Type B pancreatic cell (in vitro differentiated cells): ENCODE data around the gene FBXO24. TPM values are rescaled to one million over a fixed set of nuclear protein-coding genes. Genes with fewer than 3 reads are reported as not detected.

Experiments
- DNase-seq: peaks from one replicate; pipeline ENCODE4 v3.0.0; 2021; ENCODE audit warnings: mixed read lengths; ENCODE audit not compliant: unreplicated experiment; ENCODE audit errors: extremely low spot score
- H3K27ac Mint-ChIP-seq: 2 replicates; pipeline ENCODE4 v1.8.0; 2021; ENCODE audit warnings: mild to moderate bottlenecking, mixed read lengths
- H3K27me3 Mint-ChIP-seq: 2 replicates; pipeline ENCODE4 v1.8.0; 2021; ENCODE audit warnings: mixed read lengths
- H3K36me3 Mint-ChIP-seq: 2 replicates; pipeline ENCODE4 v1.8.0; 2021; ENCODE audit warnings: mixed read lengths
- H3K4me1 Mint-ChIP-seq: one replicate; pipeline ENCODE4 v1.8.0; 2021; ENCODE audit warnings: mixed read lengths; ENCODE audit not compliant: unreplicated experiment
- H3K4me3 Mint-ChIP-seq: 2 replicates; pipeline ENCODE4 v1.8.0; 2021; ENCODE audit warnings: mild to moderate bottlenecking, mixed read lengths
- H3K9me3 Mint-ChIP-seq: 2 replicates; pipeline ENCODE4 v1.8.0; 2021; ENCODE audit warnings: mixed read lengths
- total RNA-seq: library from RNA; stranded (reverse); gene quantifications from 2 replicates; pipeline ENCODE4 v1.2.1, GENCODE V29; 2021; ENCODE audit warnings: low replicate concordance
- TF ChIP-seq, protein P1 (sequence below): fragments of 200-600 bp; sonication (generic); conservative IDR thresholded peaks from 2 replicates; pipeline ENCODE4 v1.5.0; 2021; ENCODE audit warnings: antibody characterized with exemption, mild to moderate bottlenecking

Gene FBXO24
- total RNA-seq, 1 donor from 2014 or later: 0.77 TPM

GRCh38 chr7:100575746-100576383 is 10.3 kb upstream of the FBXO24 start:
- Mint-ChIP-seq H3K27me3 (no peaks in the 10 kb centered on the region), H3K9me3 (no peaks in the 10 kb centered on the region), H3K4me1 (peaks cover 8% of the 10 kb centered on the region), H3K36me3 (no peaks in the 10 kb centered on the region), H3K4me3 (no peak overlapping the region), H3K27ac (no peak overlapping the region)
- DNase-seq: no peak
- TF ChIP-seq, protein P1, sequence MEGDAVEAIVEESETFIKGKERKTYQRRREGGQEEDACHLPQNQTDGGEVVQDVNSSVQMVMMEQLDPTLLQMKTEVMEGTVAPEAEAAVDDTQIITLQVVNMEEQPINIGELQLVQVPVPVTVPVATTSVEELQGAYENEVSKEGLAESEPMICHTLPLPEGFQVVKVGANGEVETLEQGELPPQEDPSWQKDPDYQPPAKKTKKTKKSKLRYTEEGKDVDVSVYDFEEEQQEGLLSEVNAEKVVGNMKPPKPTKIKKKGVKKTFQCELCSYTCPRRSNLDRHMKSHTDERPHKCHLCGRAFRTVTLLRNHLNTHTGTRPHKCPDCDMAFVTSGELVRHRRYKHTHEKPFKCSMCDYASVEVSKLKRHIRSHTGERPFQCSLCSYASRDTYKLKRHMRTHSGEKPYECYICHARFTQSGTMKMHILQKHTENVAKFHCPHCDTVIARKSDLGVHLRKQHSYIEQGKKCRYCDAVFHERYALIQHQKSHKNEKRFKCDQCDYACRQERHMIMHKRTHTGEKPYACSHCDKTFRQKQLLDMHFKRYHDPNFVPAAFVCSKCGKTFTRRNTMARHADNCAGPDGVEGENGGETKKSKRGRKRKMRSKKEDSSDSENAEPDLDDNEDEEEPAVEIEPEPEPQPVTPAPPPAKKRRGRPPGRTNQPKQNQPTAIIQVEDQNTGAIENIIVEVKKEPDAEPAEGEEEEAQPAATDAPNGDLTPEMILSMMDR: no peak

DNA sequence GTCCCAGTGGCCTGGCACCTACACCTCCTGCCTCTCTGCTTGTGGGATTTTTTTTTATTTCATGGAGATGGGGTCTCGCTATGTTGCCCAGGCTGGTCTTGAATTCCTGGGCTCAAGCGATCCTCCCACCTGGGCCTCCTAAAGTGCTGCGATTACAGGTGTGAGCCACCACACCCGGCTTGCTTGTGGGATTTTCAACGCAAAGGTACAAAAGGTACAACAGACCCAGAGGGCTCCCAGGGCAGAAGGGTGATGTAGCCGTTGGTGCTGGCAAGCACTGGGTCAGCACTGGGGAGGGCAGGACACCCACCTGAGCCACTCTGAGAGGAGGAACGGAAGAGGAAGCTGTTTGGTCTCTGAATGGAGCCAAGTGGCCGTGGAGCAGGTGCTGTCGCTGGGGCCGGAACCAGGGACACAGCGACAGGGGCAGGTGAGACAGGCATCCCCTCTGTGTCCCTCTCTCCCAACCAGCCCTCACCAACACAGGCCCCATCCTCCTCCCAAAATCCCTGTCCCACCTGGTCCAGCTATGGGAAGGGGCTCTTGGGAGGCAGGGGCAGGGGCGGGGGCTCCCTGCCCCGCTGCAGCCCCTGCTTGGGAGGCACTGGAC is 9.6 kb upstream of the FBXO24 start:
- Mint-ChIP-seq H3K36me3 (no peaks in the 10 kb centered on the region), H3K4me1 (peaks cover 8% of the 10 kb centered on the region), H3K27ac (no peak overlapping the region), H3K9me3 (no peaks in the 10 kb centered on the region), H3K27me3 (no peaks in the 10 kb centered on the region), H3K4me3 (no peak overlapping the region)
- DNase-seq: no peak
- TF ChIP-seq, protein P1: no peak

DNA sequence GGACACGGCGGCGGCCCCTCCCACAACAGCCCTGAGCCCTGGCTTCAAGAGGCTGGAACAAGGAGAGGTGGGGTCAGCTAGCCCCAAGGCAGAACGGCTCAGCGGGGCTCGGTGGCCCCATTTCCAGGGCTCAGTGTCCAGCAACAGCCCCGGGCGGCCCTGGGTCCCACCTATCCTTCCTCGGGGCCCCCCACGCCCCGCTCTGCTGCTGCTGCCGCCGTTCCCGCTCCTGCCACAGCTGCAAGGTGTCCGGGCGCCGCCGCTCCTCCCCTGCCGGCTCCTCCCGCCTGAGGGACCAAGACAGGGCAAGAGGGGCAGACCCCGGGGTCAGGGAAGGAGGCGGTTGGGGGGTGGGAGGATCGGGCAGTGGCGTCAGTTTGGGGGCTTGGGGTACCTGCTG is 9.0 kb upstream of the FBXO24 start:
- no peak for DNase-seq
- Mint-ChIP-seq H3K9me3 (no peaks in the 10 kb centered on the region), H3K4me1 (peaks cover 4% of the 10 kb centered on the region), H3K4me3 (no peak overlapping the region), H3K27me3 (no peaks in the 10 kb centered on the region), H3K27ac (no peak overlapping the region), H3K36me3 (no peaks in the 10 kb centered on the region)
- TF ChIP-seq, protein P1: no peak

DNA sequence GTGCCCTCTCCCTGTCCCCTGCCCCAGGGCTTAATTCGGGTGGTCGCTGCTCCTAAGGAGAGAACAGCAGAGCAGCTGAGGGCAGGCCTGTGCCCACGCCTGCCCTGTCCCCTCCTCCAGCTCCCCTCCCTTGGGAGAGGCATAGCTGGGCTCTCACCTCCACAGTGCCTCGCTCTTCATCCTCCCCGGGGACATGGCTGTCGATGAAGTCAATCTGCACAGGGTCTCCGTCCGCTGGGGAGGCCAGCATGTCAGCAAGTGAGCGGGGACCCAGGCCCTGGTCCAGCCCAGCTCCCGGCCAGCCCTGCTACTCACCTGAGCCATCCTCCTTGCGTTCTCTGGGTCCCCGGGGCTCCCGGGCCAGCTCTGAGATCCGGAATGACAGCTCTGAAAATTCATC is 8.6 kb upstream of the FBXO24 start:
- DNase-seq: no peak
- no peak overlapping the region for H3K4me3 Mint-ChIP-seq
- H3K27me3 Mint-ChIP-seq: no peaks in the 10 kb centered on the region
- no peak overlapping the region for H3K27ac Mint-ChIP-seq
- no peaks in the 10 kb centered on the region for H3K36me3 Mint-ChIP-seq
- peaks cover under 1% of the 10 kb centered on the region for H3K4me1 Mint-ChIP-seq
- TF ChIP-seq, protein P1: no peak
- no peaks in the 10 kb centered on the region for H3K9me3 Mint-ChIP-seq

DNA sequence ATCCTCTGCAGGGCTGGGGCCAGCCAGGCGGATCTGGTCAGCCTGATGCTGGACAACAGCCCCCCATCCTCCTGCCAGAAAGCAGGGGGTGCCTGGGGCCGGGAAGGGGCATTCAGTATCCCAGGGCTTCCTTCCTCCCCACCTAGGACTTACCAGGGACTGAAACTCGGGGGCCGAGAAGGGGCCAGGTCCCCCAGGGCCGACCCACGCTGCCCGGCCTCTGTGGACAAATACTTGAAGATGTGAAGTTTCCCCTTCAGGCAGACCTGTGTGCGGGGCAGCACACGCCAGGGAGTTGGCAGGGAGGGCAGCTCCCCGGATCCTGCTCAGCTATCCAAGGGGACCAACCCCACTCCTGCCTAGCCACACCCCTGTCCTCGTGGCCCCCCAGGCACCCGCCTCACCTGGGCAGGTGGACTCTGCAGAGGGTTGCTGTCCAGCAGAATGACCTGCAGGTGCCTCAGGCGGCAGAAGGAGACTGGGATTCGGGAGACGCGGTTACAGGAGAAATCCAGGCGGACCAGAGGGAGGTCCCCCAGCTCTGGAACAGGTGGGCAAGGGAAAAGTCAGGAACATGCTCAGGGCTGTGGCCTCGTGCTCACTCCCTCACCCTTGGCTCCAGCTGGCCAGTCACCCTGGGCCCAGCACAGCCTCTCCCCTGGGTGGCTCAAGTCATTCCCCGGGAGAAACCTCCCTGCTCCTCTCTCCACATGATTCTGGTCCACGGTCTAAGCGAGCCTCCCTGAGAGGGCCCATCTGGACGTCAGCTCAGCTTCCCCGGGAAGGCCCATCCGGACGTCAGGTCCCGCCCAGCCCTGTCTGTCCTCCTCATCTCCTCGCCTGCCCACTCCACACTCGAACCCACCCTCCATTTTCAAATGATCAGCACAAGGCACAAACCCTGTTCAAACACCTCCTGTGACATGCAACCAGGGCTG is 7.6 kb upstream of the FBXO24 start:
- no peak for DNase-seq
- Mint-ChIP-seq H3K4me1 (peaks cover 1% of the 10 kb centered on the region), H3K9me3 (no peaks in the 10 kb centered on the region), H3K27ac (no peak overlapping the region), H3K36me3 (no peaks in the 10 kb centered on the region), H3K4me3 (no peak overlapping the region), H3K27me3 (no peaks in the 10 kb centered on the region)
- TF ChIP-seq, protein P1: no peak
